Neural cell (in vitro differentiated cells): ENCODE measurements around the gene MED26.

ENCODE experiments used
- REST ChIP-seq: IDR thresholded peaks from 2 replicates; pipeline ENCODE4 v1.6.1; 2012; ENCODE audit warnings: borderline replicate concordance
- TF ChIP-seq, protein P1 (sequence below): fragments of 450-650 bp; IDR thresholded peaks from 2 replicates; pipeline ENCODE4 v1.5.1; 2014; ENCODE audit warnings: antibody characterized with exemption, mild to moderate bottlenecking, moderate library complexity; ENCODE audit not compliant: poor library complexity, severe bottlenecking

GRCh38 chr19:16581145-16581970, 46.6 kb downstream of the MED26 start:
- TF ChIP-seq, protein P1, sequence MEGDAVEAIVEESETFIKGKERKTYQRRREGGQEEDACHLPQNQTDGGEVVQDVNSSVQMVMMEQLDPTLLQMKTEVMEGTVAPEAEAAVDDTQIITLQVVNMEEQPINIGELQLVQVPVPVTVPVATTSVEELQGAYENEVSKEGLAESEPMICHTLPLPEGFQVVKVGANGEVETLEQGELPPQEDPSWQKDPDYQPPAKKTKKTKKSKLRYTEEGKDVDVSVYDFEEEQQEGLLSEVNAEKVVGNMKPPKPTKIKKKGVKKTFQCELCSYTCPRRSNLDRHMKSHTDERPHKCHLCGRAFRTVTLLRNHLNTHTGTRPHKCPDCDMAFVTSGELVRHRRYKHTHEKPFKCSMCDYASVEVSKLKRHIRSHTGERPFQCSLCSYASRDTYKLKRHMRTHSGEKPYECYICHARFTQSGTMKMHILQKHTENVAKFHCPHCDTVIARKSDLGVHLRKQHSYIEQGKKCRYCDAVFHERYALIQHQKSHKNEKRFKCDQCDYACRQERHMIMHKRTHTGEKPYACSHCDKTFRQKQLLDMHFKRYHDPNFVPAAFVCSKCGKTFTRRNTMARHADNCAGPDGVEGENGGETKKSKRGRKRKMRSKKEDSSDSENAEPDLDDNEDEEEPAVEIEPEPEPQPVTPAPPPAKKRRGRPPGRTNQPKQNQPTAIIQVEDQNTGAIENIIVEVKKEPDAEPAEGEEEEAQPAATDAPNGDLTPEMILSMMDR = no peak
- no peak for TF ChIP-seq REST
